SH-SY5Y (cell line): Measurements from ENCODE around the gene ZBP1.

ENCODE experiments used
- GATA2 ChIP-seq: IDR thresholded peaks from 2 replicates; pipeline ENCODE4 v1.6.1; 2011; ENCODE audit warnings: mild to moderate bottlenecking, low read depth, low read length
- GATA3 ChIP-seq: IDR thresholded peaks from 2 replicates; pipeline ENCODE4 v1.6.1; 2011; ENCODE audit warnings: low read depth, mild to moderate bottlenecking, low read length, moderate library complexity

DNA sequence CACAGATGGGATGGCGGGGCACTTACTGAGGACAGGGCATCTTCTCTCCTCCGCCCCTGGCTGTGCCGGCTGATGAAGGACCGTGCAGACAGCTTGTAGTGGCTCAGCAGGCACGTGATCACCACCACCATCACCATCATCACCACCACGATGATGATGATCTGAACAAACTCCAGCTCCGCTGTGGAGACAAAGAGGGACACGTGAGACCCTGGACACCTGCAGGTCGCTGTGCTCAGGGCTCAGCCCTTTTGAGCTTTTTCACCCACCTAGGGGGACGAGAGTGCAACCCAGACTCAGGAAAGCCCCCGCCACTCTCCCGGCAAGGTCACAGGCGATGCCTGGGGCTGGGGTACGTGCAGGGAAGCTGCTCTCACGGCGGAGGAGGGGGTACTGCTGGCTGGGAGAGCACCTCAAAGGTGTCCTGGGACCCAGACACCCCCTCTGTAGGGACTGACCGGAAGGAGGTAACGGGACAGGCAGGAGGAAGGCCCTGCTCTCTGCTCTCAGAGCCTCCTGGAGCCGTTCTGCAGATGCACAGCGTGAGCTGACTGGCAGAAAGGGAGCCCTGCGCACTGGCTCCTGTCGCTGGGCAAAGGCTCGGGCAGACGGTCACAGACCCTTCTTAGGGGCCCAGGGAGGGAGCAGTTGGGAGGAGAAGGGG, 39.4 kb upstream of the ZBP1 start:
- TF ChIP-seq GATA3 (no peak), GATA2 (no peak)
